ENCODE measurements around the gene ITGA2B.
A peak's percentile ranks its signal among the peaks of the same experiment; 100 is the strongest.

Gene ITGA2B

DNA sequence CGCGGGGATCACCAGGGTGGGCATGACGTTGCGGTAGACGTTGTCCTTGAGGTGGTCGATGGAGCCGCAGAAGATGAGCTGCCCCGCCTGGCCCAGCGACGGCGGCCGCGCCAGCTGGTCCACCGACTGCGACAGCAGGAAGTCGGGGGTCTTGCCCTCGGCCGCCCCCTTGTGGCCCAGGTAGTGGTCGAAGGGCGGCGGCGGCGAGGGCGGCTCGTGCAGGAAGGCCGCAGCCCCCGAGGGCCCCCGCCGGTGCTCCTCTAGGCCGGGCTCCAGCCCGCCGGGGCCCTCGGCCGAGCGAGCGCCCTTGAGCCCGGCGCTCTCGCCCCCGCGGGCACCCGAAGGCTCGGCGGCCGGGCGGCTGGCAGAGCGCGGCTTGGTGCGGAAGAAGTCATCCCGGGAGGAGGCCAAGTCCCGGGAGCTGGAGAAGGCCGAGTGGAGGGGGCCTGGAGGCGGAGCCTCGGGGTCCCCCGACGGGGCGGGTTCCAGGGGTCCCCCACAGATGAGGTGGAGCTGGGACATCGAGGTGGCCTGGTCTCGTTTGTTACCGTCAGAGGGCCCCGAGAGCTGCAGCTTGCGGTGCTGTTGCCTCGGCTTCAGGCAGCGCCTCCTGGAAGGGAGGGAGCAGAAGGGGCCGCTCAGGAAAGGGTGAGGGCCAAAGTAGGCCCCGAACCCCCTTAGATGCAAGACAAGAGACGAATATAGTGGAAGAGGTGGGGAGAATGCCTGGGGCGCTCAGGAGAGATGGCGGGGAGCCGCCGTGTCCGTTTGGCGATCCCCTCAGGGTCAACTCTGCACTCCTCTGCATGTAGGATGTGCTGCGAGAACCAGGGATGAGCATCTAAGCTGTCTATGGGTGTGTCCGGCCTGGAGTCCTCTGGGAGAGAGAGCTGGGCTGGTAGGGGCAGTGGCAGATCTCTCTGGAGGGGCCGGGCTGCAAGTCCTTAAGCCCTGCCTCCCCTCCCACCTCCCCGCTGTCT is 34.6 kb downstream of the ITGA2B start:
- Histone ChIP-seq H3K36me3 (ENCODE audit: insufficient read depth, low read depth, low read length) (peaks cover 9% of the 10 kb centered on the region; the same call in 1 of the 2 replicates), H3K9me3 (ENCODE audit: insufficient read depth, low read depth, low read length) (no peaks in the 10 kb centered on the region), H3K27ac (ENCODE audit: low read length) (no peak overlapping the region), H3K9ac (ENCODE audit: low read depth, low read length) (no peak overlapping the region; the same call in 1 of the 2 replicates), H3K4me3 (ENCODE audit: low read length) (peak overlapping the region; percentile 49; the same call in 1 of the 2 replicates), H3K4me1 (ENCODE audit: insufficient read depth, low read length) (no peaks in the 10 kb centered on the region), H3K27me3 (ENCODE audit: insufficient read depth, low read length) (peaks cover 5% of the 10 kb centered on the region; the same call in 1 of the 2 replicates)

DNA sequence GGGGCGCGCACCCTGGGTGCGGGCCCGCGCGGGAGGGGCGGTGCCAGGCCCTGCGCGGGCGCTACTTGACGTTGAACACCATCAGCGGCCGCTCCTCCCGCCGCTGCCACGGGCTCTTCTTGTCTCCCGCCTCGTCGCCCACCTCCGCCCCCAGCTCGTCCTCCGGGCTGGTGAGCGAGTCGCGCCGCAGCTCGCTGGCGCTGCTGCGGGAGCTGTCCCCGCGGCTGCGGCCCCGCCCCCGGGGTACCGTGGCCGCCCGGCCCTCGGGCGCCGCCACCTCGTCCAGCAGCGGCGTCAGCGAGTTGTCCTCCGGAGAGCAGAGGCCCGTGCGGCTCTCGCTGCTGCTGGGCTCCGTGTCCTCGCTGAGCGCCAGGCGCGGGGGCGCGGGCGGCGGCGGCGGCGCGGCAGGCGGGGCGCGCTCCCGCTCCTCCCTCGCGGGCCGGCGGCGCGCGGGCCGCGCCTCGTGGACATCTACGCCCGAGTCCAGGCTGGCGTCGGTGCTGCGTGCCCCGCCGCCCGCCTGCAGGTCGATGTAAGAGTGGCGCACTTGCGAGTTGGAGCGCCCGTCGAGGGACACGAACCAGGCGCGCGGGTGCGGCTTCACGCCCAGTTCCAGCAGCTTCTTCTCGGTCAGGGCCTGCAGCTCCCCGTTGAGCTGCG is 35.6 kb downstream of the ITGA2B start:
- Histone ChIP-seq H3K4me3 (ENCODE audit: low read length) (peak overlapping the region; percentile 57; the same call in 1 of the 2 replicates), H3K27me3 (ENCODE audit: insufficient read depth, low read length) (peaks cover 5% of the 10 kb centered on the region; the same call in 1 of the 2 replicates), H3K9ac (ENCODE audit: low read depth, low read length) (peak overlapping the region; percentile 32; the same call in 1 of the 2 replicates), H3K27ac (ENCODE audit: low read length) (no peak overlapping the region), H3K4me1 (ENCODE audit: insufficient read depth, low read length) (no peaks in the 10 kb centered on the region), H3K36me3 (ENCODE audit: insufficient read depth, low read depth, low read length) (peaks cover 9% of the 10 kb centered on the region; the same call in 1 of the 2 replicates), H3K9me3 (ENCODE audit: insufficient read depth, low read depth, low read length) (no peaks in the 10 kb centered on the region)

DNA sequence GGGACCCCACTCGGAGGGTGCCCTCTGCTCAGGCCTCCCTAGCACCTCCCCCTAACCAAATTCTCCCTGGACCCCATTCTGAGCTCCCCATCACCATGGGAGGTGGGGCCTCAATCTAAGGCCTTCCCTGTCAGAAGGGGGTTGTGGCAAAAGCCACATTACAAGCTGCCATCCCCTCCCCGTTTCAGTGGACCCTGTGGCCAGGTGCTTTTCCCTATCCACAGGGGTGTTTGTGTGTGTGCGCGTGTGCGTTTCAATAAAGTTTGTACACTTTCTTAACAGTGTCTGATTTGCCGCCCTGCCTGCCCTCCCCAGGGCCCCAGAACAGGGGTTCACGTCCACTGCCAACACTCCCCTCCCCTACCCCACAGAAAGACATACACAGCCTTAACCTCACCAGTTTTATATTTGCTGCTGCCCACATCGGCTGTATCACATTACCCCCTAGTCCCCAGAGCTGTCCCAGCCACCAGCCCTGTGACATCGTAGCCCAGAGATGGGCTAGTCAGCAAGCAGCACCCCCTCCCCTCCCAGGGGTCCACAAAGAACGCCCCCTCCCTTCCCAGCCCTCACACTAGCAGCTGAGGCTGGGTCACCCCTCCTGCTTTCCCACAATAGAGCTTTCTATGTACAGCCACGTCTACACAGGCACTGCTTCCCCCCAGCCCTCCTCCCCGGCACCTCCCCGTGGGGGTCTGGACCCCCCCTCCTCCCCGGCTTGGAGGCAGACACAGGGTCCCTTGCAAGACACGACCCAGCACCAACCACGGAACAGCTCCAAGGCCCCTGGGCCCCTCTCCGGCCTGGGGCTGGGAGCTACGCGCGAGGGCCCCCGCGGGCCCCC is 36.4 kb downstream of the ITGA2B start:
- Histone ChIP-seq H3K4me1 (ENCODE audit: insufficient read depth, low read length) (no peaks in the 10 kb centered on the region), H3K9ac (ENCODE audit: low read depth, low read length) (peak overlapping the region; percentile 32; the same call in 1 of the 2 replicates), H3K9me3 (ENCODE audit: insufficient read depth, low read depth, low read length) (no peaks in the 10 kb centered on the region), H3K27me3 (ENCODE audit: insufficient read depth, low read length) (peaks cover 5% of the 10 kb centered on the region; the same call in 1 of the 2 replicates), H3K36me3 (ENCODE audit: insufficient read depth, low read depth, low read length) (peaks cover 9% of the 10 kb centered on the region; the same call in 1 of the 2 replicates), H3K4me3 (ENCODE audit: low read length) (peak overlapping the region; percentile 57; the same call in 1 of the 2 replicates), H3K27ac (ENCODE audit: low read length) (no peak overlapping the region)

DNA sequence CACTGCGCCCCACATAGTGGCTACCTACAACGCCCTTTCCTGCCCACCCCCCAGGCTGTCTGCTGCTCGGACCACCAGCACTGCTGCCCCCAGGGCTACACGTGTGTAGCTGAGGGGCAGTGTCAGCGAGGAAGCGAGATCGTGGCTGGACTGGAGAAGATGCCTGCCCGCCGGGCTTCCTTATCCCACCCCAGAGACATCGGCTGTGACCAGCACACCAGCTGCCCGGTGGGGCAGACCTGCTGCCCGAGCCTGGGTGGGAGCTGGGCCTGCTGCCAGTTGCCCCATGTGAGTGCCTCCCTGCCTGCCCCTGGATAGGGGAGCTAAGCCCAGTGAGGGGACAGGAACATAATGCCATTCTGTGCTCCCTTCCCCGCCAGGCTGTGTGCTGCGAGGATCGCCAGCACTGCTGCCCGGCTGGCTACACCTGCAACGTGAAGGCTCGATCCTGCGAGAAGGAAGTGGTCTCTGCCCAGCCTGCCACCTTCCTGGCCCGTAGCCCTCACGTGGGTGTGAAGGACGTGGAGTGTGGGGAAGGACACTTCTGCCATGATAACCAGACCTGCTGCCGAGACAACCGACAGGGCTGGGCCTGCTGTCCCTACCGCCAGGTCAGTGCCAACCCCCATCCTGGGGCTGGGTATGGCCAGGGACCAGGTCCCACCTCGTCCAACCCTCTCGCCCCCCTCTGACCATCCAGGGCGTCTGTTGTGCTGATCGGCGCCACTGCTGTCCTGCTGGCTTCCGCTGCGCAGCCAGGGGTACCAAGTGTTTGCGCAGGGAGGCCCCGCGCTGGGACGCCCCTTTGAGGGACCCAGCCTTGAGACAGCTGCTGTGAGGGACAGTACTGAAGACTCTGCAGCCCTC is 37.3 kb downstream of the ITGA2B start:
- Histone ChIP-seq H3K27ac (ENCODE audit: low read length) (no peak overlapping the region), H3K9me3 (ENCODE audit: insufficient read depth, low read depth, low read length) (no peaks in the 10 kb centered on the region), H3K4me3 (ENCODE audit: low read length) (no peak overlapping the region), H3K4me1 (ENCODE audit: insufficient read depth, low read length) (no peaks in the 10 kb centered on the region), H3K36me3 (ENCODE audit: insufficient read depth, low read depth, low read length) (peaks cover 9% of the 10 kb centered on the region; the same call in 1 of the 2 replicates), H3K9ac (ENCODE audit: low read depth, low read length) (no peak overlapping the region), H3K27me3 (ENCODE audit: insufficient read depth, low read length) (peaks cover 5% of the 10 kb centered on the region; the same call in 1 of the 2 replicates)

DNA sequence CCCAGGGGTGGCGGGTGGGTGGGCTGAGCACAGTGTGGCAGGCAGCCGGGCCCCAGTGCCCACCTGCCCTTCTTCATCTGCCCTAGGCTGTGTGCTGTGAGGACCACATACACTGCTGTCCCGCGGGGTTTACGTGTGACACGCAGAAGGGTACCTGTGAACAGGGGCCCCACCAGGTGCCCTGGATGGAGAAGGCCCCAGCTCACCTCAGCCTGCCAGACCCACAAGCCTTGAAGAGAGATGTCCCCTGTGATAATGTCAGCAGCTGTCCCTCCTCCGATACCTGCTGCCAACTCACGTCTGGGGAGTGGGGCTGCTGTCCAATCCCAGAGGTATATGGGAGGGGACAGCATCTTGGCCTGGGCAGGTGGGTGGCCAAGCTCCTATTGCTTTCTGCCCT is 38.0 kb downstream of the ITGA2B start:
- Histone ChIP-seq H3K9ac (ENCODE audit: low read depth, low read length) (no peak overlapping the region), H3K4me3 (ENCODE audit: low read length) (no peak overlapping the region), H3K4me1 (ENCODE audit: insufficient read depth, low read length) (no peaks in the 10 kb centered on the region), H3K27me3 (ENCODE audit: insufficient read depth, low read length) (peaks cover 5% of the 10 kb centered on the region; the same call in 1 of the 2 replicates), H3K36me3 (ENCODE audit: insufficient read depth, low read depth, low read length) (peaks cover 9% of the 10 kb centered on the region; the same call in 1 of the 2 replicates), H3K9me3 (ENCODE audit: insufficient read depth, low read depth, low read length) (no peaks in the 10 kb centered on the region), H3K27ac (ENCODE audit: low read length) (no peak overlapping the region)

DNA sequence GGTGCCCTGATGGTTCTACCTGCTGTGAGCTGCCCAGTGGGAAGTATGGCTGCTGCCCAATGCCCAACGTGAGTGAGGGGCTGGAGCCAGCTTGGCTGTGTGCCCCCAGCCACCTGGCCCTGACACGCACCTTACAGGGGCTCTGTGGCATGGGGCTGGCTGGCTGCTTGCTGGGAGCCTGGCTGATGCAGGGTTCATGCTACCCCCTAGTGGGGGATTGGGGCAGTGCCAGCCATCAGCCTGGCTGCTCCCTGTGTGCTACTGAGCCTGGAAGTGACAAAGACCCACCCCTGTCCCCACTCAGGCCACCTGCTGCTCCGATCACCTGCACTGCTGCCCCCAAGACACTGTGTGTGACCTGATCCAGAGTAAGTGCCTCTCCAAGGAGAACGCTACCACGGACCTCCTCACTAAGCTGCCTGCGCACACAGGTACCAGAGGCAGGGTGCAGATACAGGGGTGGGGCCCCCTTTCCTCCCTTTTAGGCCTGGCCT is 38.7 kb downstream of the ITGA2B start:
- no peaks in the 10 kb centered on the region for H3K9me3 ChIP-seq (ENCODE audit: insufficient read depth, low read depth, low read length)
- no peak overlapping the region for H3K9ac ChIP-seq (ENCODE audit: low read depth, low read length)
- H3K36me3 ChIP-seq (ENCODE audit: insufficient read depth, low read depth, low read length), result peaks cover 9% of the 10 kb centered on the region; the same call in 1 of the 2 replicates
- H3K4me3 ChIP-seq (ENCODE audit: low read length), result no peak overlapping the region
- 0 out of 2 replicates have a peak, but pooled peaks cover 5% of the 10 kb centered on the region for H3K4me1 ChIP-seq (ENCODE audit: insufficient read depth, low read length)
- peaks cover 5% of the 10 kb centered on the region; the same call in 1 of the 2 replicates for H3K27me3 ChIP-seq (ENCODE audit: insufficient read depth, low read length)
- H3K27ac ChIP-seq (ENCODE audit: low read length), result no peak overlapping the region

DNA sequence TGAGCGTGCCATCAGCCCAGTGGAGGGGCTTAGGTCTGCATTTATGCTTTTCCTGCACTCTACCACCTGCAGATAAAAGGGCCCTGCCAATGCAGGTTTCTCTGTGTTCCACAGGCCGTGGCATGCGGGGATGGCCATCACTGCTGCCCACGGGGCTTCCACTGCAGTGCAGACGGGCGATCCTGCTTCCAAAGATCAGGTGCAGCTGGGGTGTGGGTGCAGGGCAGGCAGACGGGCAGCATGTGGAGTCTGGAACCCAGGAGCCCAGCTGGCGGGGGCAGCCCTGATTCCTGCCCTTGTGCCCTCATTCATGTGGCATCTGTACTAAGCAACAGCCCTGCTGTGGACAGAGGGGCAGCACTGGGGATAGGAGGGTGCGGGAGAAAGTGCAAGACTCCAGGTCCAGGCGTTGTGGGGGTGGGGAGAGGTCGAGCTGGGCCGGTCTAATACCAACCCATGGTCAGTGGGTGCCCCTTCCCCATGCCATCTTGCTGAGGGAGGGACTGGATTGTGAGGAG is 39.8 kb downstream of the ITGA2B start:
- Histone ChIP-seq H3K4me1 (ENCODE audit: insufficient read depth, low read length) (0 out of 2 replicates have a peak, but pooled peaks cover 5% of the 10 kb centered on the region), H3K9me3 (ENCODE audit: insufficient read depth, low read depth, low read length) (no peaks in the 10 kb centered on the region), H3K9ac (ENCODE audit: low read depth, low read length) (no peak overlapping the region), H3K27me3 (ENCODE audit: insufficient read depth, low read length) (peaks cover 5% of the 10 kb centered on the region; the same call in 1 of the 2 replicates), H3K4me3 (ENCODE audit: low read length) (no peak overlapping the region), H3K36me3 (ENCODE audit: insufficient read depth, low read depth, low read length) (peaks cover 9% of the 10 kb centered on the region; the same call in 1 of the 2 replicates), H3K27ac (ENCODE audit: low read length) (no peak overlapping the region)

DNA sequence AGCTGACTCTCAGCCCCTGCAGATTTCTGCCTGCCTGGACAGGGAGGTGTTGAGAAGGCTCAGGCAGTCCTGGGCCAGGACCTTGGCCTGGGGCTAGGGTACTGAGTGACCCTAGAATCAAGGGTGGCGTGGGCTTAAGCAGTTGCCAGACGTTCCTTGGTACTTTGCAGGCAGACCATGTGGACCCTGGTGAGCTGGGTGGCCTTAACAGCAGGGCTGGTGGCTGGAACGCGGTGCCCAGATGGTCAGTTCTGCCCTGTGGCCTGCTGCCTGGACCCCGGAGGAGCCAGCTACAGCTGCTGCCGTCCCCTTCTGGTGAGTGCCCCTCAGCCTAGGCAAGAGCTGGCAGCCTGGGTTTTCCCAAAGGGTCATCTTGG is 40.5 kb downstream of the ITGA2B start:
- no peak overlapping the region for H3K4me3 ChIP-seq (ENCODE audit: low read length)

DNA sequence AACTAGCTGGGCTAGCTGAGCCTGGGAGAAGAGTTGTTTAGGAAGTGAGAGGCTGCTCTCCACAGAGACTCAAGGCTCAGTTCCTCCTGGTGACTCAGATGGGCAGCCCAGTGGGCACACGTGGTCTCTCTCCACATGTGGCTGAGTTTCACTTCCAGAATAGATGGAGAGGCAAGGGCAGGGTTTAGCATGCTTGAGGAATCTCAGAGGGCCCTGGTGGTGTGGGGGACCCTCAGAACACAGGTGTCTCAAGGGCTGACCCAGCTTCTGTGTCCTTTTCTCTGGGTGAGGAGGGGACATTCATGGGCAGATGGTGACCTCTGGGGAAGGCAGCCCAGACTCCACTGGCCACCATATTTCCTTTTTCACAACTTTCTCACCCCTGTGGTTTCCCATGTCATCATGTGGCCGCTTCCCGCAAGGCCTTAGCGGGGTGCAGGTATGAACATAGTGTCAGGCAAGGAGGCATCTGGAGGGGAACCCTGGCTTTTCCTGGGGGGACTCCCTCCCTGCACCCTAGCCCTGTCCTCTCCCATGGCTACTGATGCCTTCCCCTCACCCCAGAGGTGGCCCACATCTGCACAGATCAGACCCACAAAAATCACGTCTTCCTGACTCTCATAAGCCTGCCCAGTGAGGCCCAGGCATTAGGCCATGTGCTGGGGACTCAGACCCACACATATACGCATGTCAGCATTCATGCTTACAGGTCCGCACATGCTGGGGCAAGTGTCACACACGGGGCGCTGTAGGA is 41.0 kb downstream of the ITGA2B start:
- no peak overlapping the region for H3K4me3 ChIP-seq (ENCODE audit: low read length)
- H3K27ac ChIP-seq (ENCODE audit: low read length), result no peak overlapping the region

More for the DNA sequence above, 40.5 kb downstream of the ITGA2B start:
- H3K36me3 ChIP-seq (ENCODE audit: insufficient read depth, low read depth, low read length), result peaks cover 9% of the 10 kb centered on the region; the same call in 1 of the 2 replicates
- 0 out of 2 replicates have a peak, but pooled peaks cover 5% of the 10 kb centered on the region for H3K4me1 ChIP-seq (ENCODE audit: insufficient read depth, low read length)
- no peak overlapping the region for H3K27ac ChIP-seq (ENCODE audit: low read length)
- no peak overlapping the region for H3K9ac ChIP-seq (ENCODE audit: low read depth, low read length)
- no peaks in the 10 kb centered on the region for H3K9me3 ChIP-seq (ENCODE audit: insufficient read depth, low read depth, low read length)
- H3K27me3 ChIP-seq (ENCODE audit: insufficient read depth, low read length), result peaks cover 9% of the 10 kb centered on the region

More for the DNA sequence above, 41.0 kb downstream of the ITGA2B start:
- Histone ChIP-seq H3K27me3 (ENCODE audit: insufficient read depth, low read length) (peaks cover 14% of the 10 kb centered on the region), H3K4me1 (ENCODE audit: insufficient read depth, low read length) (0 out of 2 replicates have a peak, but pooled peaks cover 5% of the 10 kb centered on the region), H3K36me3 (ENCODE audit: insufficient read depth, low read depth, low read length) (peaks cover 9% of the 10 kb centered on the region; the same call in 1 of the 2 replicates), H3K9me3 (ENCODE audit: insufficient read depth, low read depth, low read length) (no peaks in the 10 kb centered on the region), H3K9ac (ENCODE audit: low read depth, low read length) (no peak overlapping the region)

All from iPS-20b (cell line).